BJ (cell line): Measurements from ENCODE around the gene ULBP2. TPM values are rescaled to one million over a fixed set of nuclear protein-coding genes. Genes with fewer than 3 reads are reported as not detected.

Experiments used
- CTCF ChIA-PET: fragments of 350-600 bp; formaldehyde crosslinking; extraction: SDS; loops from one replicate; lab custom pipeline; 2021; ENCODE audit warnings: antibody characterized with exemption, inconsistent platforms; lab: Yijun Ruan, JAX
- POLR2A ChIA-PET: fragments of 300-600 bp; sonication (Branson Sonifier 250); formaldehyde crosslinking; extraction: SDS; loops from one replicate; lab custom pipeline; 2021; ENCODE audit warnings: antibody characterized with exemption; lab: Charles Lee
- DNase-seq: peaks from one replicate; pipeline ENCODE4 v3.0.0-alpha.2; 2011; ENCODE audit warnings: low read depth
- H3K27me3 ChIP-seq: 2 replicates; pipeline ENCODE4 v1.6.0; 2011; ENCODE audit warnings: low read length; ENCODE audit not compliant: control insufficient read depth, insufficient read depth
- H3K36me3 ChIP-seq: 2 replicates; pipeline ENCODE4 v1.5.1; 2011; ENCODE audit warnings: low read length; ENCODE audit not compliant: control insufficient read depth, insufficient read depth
- H3K4me3 ChIP-seq: 2 replicates; pipeline ENCODE4 v1.5.1; 2011; ENCODE audit warnings: low read depth, mild to moderate bottlenecking, control low read depth, low read length
- polyA plus RNA-seq: library from polyadenylated mRNA; depleted of rRNA; stranded (reverse); fragments of >200 nt; gene quantifications from 2 replicates; pipeline ENCODE4 v1.2.3, GENCODE V29; 2011
- TF ChIP-seq, protein P1 (sequence below): IDR thresholded peaks from 2 replicates; pipeline ENCODE4 v1.5.1; 2011; ENCODE audit warnings: low read depth, mild to moderate bottlenecking, control low read depth, inconsistent platforms, low read length, moderate library complexity; ENCODE audit not compliant: insufficient read depth

The ULBP2 gene
- polyA plus RNA-seq, 1 experiment, result 22.8 TPM

DNA sequence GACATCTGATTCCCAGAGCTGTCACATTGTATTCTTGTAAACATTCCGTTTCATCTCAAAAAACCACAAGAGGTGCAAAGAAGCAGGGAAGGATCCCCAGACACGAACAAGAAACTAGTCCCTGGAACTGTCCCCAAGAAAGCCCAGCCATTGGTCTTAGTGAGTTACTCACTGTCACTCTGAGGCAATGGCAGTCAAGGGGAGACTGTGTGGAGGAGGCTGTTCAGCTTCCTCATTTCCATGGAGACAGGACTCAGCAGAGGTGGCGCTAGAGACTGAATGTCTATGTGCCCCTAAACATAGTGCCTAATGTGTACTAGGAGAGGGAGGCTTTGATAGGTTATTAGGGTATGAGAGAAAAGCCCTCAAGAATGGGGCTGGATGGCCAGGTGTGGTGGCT lies 33.0 kb downstream of the ULBP2 start:
- TF ChIP-seq, protein P1, sequence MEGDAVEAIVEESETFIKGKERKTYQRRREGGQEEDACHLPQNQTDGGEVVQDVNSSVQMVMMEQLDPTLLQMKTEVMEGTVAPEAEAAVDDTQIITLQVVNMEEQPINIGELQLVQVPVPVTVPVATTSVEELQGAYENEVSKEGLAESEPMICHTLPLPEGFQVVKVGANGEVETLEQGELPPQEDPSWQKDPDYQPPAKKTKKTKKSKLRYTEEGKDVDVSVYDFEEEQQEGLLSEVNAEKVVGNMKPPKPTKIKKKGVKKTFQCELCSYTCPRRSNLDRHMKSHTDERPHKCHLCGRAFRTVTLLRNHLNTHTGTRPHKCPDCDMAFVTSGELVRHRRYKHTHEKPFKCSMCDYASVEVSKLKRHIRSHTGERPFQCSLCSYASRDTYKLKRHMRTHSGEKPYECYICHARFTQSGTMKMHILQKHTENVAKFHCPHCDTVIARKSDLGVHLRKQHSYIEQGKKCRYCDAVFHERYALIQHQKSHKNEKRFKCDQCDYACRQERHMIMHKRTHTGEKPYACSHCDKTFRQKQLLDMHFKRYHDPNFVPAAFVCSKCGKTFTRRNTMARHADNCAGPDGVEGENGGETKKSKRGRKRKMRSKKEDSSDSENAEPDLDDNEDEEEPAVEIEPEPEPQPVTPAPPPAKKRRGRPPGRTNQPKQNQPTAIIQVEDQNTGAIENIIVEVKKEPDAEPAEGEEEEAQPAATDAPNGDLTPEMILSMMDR, result no peak
- ChIA-PET POLR2A (no interaction called here), CTCF (no interaction called here)
- no peaks in the 10 kb centered on the region for H3K36me3 ChIP-seq
- H3K27me3 ChIP-seq, result peaks cover 29% of the 10 kb centered on the region
- no peak for DNase-seq
- no peak overlapping the region for H3K4me3 ChIP-seq

DNA sequence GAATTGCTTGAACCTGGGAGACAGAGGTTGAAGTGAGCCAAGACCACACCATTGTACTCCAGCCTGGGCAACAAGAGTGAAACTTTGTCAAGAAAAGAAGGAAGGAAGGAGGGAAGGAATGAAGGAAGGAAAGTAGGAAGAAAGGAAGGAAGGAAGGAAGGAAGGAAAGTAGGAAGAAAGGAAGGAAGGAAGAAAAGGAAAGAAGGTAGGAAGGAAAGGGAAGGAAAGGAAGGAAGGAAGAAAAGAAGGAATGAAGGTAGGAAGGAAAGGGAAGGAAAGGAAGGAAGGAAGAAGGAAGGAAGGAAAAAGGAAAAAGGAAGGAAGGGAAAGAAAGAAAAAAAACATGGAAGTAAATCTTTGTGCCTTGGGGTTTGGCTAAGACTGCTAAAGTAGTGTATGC lies 33.6 kb downstream of the ULBP2 start:
- no peak for DNase-seq
- Histone ChIP-seq H3K27me3 (peaks cover 24% of the 10 kb centered on the region), H3K36me3 (no peaks in the 10 kb centered on the region), H3K4me3 (no peak overlapping the region)
- POLR2A ChIA-PET, result no interaction called here
- TF ChIP-seq, protein P1, result no peak
- CTCF ChIA-PET, result no interaction called here

DNA sequence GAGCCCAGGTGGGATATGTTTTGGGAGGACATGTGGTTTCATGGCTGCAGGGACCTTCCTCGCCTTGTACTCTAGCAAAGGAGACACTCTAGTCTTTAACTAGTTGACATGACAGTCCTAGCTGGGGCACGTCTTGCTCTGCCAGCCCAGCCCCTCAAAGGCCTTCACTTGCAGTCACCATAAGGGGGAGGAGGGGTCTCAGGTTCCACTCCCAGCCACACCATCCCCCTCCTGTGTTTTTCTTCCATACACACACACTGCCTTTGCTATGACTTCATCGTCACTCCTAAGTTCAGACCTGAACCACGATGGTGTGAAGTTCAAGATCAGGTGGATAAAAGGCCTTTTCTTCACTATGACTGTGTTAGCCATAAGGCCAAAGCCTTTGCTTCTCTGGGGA lies 35.4 kb downstream of the ULBP2 start:
- POLR2A ChIA-PET, result no interaction called here
- no peak for DNase-seq
- TF ChIP-seq, protein P1, result no peak
- no peak overlapping the region for H3K4me3 ChIP-seq
- CTCF ChIA-PET, result no interaction called here
- H3K27me3 ChIP-seq, result peaks cover 24% of the 10 kb centered on the region
- H3K36me3 ChIP-seq, result no peaks in the 10 kb centered on the region

DNA sequence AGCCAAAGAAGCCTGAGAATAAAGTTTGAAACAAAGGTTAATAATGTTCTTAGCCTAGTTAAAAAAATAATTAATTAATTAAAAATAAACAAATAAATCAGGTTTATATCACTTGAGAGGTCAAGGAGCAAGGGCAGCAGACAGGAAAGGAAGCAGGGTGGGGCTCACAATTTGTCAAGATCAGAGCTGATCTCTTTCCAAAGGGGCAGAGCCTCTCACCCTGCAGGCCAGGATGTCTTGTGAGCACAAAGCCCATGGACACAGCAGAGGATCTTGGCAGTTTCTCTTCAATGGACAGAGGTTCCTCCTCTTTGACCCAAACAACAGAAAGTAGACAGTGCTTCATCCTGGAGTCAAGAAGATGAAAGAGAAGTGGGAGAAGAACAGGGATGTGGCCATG lies 36.8 kb downstream of the ULBP2 start:
- ChIA-PET CTCF (interaction anchor here (1.0 kb wide), 1 partner anchor 29 kb away, joined by 3 read pairs; no protein-coding TSS in a partner anchor), POLR2A (no interaction called here)
- H3K36me3 ChIP-seq, result no peaks in the 10 kb centered on the region
- H3K27me3 ChIP-seq, result peaks cover 27% of the 10 kb centered on the region
- TF ChIP-seq, protein P1, result no peak
- no peak for DNase-seq
- H3K4me3 ChIP-seq, result no peak overlapping the region

DNA sequence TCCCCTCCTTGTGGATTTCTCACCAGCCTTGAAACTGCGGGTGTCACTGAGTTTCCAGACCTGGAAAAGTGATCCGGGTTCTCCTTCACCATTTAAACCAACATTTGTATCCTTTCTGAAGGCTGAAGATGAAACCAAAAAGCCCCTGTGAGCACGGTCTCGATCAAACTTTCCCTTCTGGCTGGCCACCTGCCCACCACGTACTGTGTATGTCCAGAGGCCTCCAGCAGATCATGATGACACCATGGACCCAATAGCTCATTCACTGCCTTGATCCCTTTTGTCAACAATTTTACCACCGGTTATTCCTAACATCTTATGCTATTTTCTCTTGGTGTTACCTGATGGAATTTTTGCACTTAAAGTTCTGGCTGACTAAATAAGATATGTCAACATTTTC lies 37.5 kb downstream of the ULBP2 start:
- DNase-seq, result no peak
- ChIA-PET CTCF (interaction anchor here (1.0 kb wide), 1 partner anchor 28 kb away, joined by 3 read pairs; no protein-coding TSS in a partner anchor), POLR2A (no interaction called here)
- Histone ChIP-seq H3K4me3 (no peak overlapping the region), H3K27me3 (peaks cover 25% of the 10 kb centered on the region), H3K36me3 (no peaks in the 10 kb centered on the region)
- TF ChIP-seq, protein P1, result no peak
